ENCODE measurements around the gene FNBP1. TPM values are rescaled to one million over a fixed set of nuclear protein-coding genes. Genes with fewer than 3 reads are reported as not detected.

Gene FNBP1
- 41.9 and 45.1 TPM in 2 replicates for total RNA-seq

GRCh38 chr9:130042885-130043653, at the start of gene FNBP1:
TSS of gene FNBP1 (minus strand) at chr9:130043189. CDS start at chr9:130042975, 214 bp downstream.
- peak; percentile 78 for DNase-seq (ENCODE audit: low read depth)
- TF ChIP-seq, protein P1, sequence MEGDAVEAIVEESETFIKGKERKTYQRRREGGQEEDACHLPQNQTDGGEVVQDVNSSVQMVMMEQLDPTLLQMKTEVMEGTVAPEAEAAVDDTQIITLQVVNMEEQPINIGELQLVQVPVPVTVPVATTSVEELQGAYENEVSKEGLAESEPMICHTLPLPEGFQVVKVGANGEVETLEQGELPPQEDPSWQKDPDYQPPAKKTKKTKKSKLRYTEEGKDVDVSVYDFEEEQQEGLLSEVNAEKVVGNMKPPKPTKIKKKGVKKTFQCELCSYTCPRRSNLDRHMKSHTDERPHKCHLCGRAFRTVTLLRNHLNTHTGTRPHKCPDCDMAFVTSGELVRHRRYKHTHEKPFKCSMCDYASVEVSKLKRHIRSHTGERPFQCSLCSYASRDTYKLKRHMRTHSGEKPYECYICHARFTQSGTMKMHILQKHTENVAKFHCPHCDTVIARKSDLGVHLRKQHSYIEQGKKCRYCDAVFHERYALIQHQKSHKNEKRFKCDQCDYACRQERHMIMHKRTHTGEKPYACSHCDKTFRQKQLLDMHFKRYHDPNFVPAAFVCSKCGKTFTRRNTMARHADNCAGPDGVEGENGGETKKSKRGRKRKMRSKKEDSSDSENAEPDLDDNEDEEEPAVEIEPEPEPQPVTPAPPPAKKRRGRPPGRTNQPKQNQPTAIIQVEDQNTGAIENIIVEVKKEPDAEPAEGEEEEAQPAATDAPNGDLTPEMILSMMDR (IDR thresholded peaks at IDR 0.05; ENCODE audit: insufficient read depth, low read depth, low read length): no peak
- peak within 1 kb of the TSS; percentile 90 for H3K4me3 ChIP-seq (ENCODE audit: low read depth, low read length)

- DNase-seq (ENCODE audit: low read depth): no peak
- TF ChIP-seq, protein P1 (IDR thresholded peaks at IDR 0.05; ENCODE audit: insufficient read depth, low read depth, low read length): peak; percentile 31
- H3K4me3 ChIP-seq (ENCODE audit: low read depth, low read length): no peak overlapping the region
Observed at GRCh38 chr9:130090915-130091314, 47.9 kb upstream of the FNBP1 start.

DNA sequence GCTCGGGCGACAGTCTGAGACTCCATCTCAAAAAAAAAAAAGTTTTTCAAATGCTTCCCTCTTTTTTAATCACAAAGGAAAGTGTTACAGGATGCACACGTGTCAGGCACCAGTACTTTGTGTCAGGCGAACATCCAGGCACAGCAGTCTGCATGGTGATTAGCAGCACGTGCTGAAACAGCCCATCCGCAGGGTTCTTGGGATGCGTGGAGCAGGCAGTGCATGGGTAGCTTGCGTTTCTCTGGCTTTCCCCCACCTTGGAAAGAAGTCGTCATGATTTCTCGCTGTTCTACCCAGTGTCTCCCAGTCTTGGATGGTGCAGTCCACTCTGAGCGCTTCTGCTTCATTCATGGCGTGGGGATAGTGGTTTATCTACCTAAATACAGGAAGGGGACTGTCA, 46.2 kb upstream of the FNBP1 start:
- TF ChIP-seq, protein P1 (IDR thresholded peaks at IDR 0.05; ENCODE audit: insufficient read depth, low read depth, low read length): no peak
- no peak for DNase-seq (ENCODE audit: low read depth)
- H3K4me3 ChIP-seq (ENCODE audit: low read depth, low read length): no peak overlapping the region

GRCh38 chr9:130088051-130088450, 45.1 kb upstream of the FNBP1 start:
- TF ChIP-seq, protein P1 (IDR thresholded peaks at IDR 0.05; ENCODE audit: insufficient read depth, low read depth, low read length): no peak
- DNase-seq (ENCODE audit: low read depth): no peak
- no peak overlapping the region for H3K4me3 ChIP-seq (ENCODE audit: low read depth, low read length)

- DNase-seq (ENCODE audit: low read depth): no peak
- TF ChIP-seq, protein P1 (IDR thresholded peaks at IDR 0.05; ENCODE audit: insufficient read depth, low read depth, low read length): no peak
- no peak overlapping the region for H3K4me3 ChIP-seq (ENCODE audit: low read depth, low read length)
Observed at GRCh38 chr9:130084337-130084736, 41.3 kb upstream of the FNBP1 start.

DNA sequence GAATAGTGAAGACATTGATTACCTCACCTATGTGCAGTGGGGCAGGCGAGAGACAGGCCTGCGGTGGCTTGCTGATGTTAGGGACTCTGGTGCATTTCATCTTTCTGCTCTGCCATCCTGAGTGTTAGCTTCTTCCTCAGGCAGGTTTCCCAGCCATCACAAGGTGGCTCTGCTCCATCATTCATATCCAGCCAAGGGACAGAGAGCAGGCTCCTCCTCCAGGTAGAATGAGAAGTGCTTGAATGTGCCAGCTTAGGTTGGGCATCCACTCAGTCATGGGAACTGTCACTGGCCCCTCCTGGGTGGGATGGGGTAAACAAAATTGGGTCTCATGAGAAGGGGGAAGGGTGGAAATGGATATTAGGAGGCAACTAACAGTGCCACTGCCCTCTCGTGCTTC, 35.6 kb upstream of the FNBP1 start:
- H3K4me3 ChIP-seq (ENCODE audit: low read depth, low read length): no peak overlapping the region
- no peak for DNase-seq (ENCODE audit: low read depth)
- TF ChIP-seq, protein P1 (IDR thresholded peaks at IDR 0.05; ENCODE audit: insufficient read depth, low read depth, low read length): no peak

Measured in fibroblast of villous mesenchyme (primary cell).